Fibroblast of skin of left biceps (primary cell): ENCODE measurements around the gene ERN2.
"Not testable (repeated sequence)": the region's sequence is repeated elsewhere in the genome, so short reads cannot be mapped to it uniquely, and the experiment has no call there.

Experiments used
- DNase-seq, 2 experiments: peaks; one replicate each; pipeline ENCODE4 v3.0.0-alpha.2; 2013; ENCODE audit warnings: low read depth in 2 of 2

Gene ERN2

GRCh38 chr16:23722613-23723240 lies 9.7 kb upstream of the ERN2 start:
- DNase-seq = not testable (repeated sequence)

- DNase-seq = no peak
Observed at GRCh38 chr16:23716484-23716883, 3.5 kb upstream of the ERN2 start.

- no peak for DNase-seq
Observed at GRCh38 chr16:23711785-23712184, 1.2 kb downstream of the ERN2 start.

- DNase-seq = no peak
Observed at GRCh38 chr16:23710504-23710903, 2.5 kb downstream of the ERN2 start.

GRCh38 chr16:23710008-23710407 lies 3.0 kb downstream of the ERN2 start:
- DNase-seq = no peak

- DNase-seq = no peak
Observed at GRCh38 chr16:23709536-23709935, 3.5 kb downstream of the ERN2 start.

GRCh38 chr16:23706439-23706838 lies 6.6 kb downstream of the ERN2 start:
- DNase-seq = no peak

GRCh38 chr16:23705517-23705902 lies 7.5 kb downstream of the ERN2 start:
- DNase-seq = no peak

GRCh38 chr16:23704772-23705516 lies 8.1 kb downstream of the ERN2 start:
- no peak for DNase-seq

GRCh38 chr16:23702951-23703350 lies 10.1 kb downstream of the ERN2 start:
- no peak for DNase-seq

- no peak for DNase-seq
Observed at GRCh38 chr16:23701045-23701444, 12.0 kb downstream of the ERN2 start.

GRCh38 chr16:23700509-23700908 lies 12.5 kb downstream of the ERN2 start:
- no peak for DNase-seq

GRCh38 chr16:23700093-23700492 lies 12.9 kb downstream of the ERN2 start:
- no peak for DNase-seq

GRCh38 chr16:23699100-23699499 lies 13.9 kb downstream of the ERN2 start:
- DNase-seq = no peak

GRCh38 chr16:23695756-23696155 lies 17.3 kb downstream of the ERN2 start:
- DNase-seq = no peak

- DNase-seq = no peak
Observed at GRCh38 chr16:23694644-23695373, 18.2 kb downstream of the ERN2 start.

- DNase-seq = no peak
Observed at GRCh38 chr16:23694265-23694643, 18.8 kb downstream of the ERN2 start.

- DNase-seq = no peak
Observed at GRCh38 chr16:23692190-23692837, 20.7 kb downstream of the ERN2 start.

GRCh38 chr16:23691483-23692189 lies 21.4 kb downstream of the ERN2 start:
- no peak for DNase-seq

GRCh38 chr16:23690771-23691482 lies 22.1 kb downstream of the ERN2 start:
- DNase-seq = no peak
